Muscle layer of colon (tissue), 2 donors: Measurements from ENCODE around the gene IL12A.

Experiments used
- H3K27ac ChIP-seq: one replicate; pipeline ENCODE4 v1.7.0; 2013; ENCODE audit warnings: low read depth, mild to moderate bottlenecking, low read length, moderate library complexity
- H3K27me3 ChIP-seq, 2 donors: one replicate each; pipeline ENCODE4 v1.7.0; 2013; ENCODE audit warnings: low read length in 2 of 2, mild to moderate bottlenecking in 2 of 2; ENCODE audit not compliant: insufficient read depth in 2 of 2, control insufficient read depth in 1 of 2
- H3K36me3 ChIP-seq: one replicate; pipeline ENCODE4 v1.7.0; 2013; ENCODE audit warnings: mild to moderate bottlenecking, low read length; ENCODE audit not compliant: insufficient read depth
- H3K4me1 ChIP-seq: one replicate; pipeline ENCODE4 v1.7.0; 2013; ENCODE audit warnings: mild to moderate bottlenecking, low read length; ENCODE audit not compliant: insufficient read depth
- H3K4me3 ChIP-seq, 2 donors: one replicate each; pipeline ENCODE4 v1.7.0; 2013; ENCODE audit warnings: low read length in 2 of 2, low read depth in 1 of 2, mild to moderate bottlenecking in 1 of 2, moderate library complexity in 1 of 2
- H3K9ac ChIP-seq: one replicate; pipeline ENCODE4 v1.7.0; 2013; ENCODE audit warnings: low read length
- H3K9me3 ChIP-seq: one replicate; pipeline ENCODE4 v1.7.0; 2013; ENCODE audit warnings: mild to moderate bottlenecking, low read length
- donor health status: abdominal sarcoma.
- donor health status: Adenocarcinoma of cecum.

IL12A gene

GRCh38 chr3:159995091-159995490, 6.5 kb downstream of the IL12A start:
- H3K27me3 ChIP-seq = no peaks in the 10 kb centered on the region
- H3K27ac ChIP-seq = no peak overlapping the region
- H3K36me3 ChIP-seq = no peaks in the 10 kb centered on the region
- H3K4me3 ChIP-seq = no peak overlapping the region
- H3K9ac ChIP-seq = no peak overlapping the region
- H3K9me3 ChIP-seq = no peaks in the 10 kb centered on the region
- H3K4me1 ChIP-seq = peaks cover 5% of the 10 kb centered on the region

GRCh38 chr3:159996018-159996417, 7.4 kb downstream of the IL12A start:
- peaks cover 5% of the 10 kb centered on the region for H3K4me1 ChIP-seq
- no peak overlapping the region for H3K9ac ChIP-seq
- H3K9me3 ChIP-seq = no peaks in the 10 kb centered on the region
- H3K36me3 ChIP-seq = no peaks in the 10 kb centered on the region
- H3K4me3 ChIP-seq = no peak overlapping the region
- H3K27me3 ChIP-seq = no peaks in the 10 kb centered on the region
- no peak overlapping the region for H3K27ac ChIP-seq

DNA sequence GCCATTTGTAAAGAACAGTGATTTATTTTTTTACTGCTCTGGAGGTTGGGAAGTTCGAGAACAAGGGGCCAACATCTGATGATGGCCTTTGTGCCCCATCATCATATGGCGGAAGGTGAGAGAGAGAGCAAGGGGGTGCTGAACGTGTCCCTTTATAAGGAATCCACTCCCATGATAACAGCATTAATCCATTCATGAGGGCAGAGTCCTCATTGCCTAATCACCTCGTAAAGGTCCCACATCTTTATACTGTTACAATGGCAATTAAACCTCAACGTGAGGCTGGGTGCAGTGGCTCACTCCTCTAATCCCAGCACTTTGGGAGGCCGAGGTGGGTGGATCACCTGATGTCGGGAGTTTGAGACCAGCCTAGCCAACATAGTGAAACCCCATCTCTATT, 8.3 kb downstream of the IL12A start:
- no peaks in the 10 kb centered on the region for H3K9me3 ChIP-seq
- H3K4me1 ChIP-seq = peaks cover 5% of the 10 kb centered on the region

GRCh38 chr3:160001148-160001760, 12.6 kb downstream of the IL12A start:
- H3K4me3 ChIP-seq = no peak overlapping the region
- no peaks in the 10 kb centered on the region for H3K27me3 ChIP-seq
- no peaks in the 10 kb centered on the region for H3K4me1 ChIP-seq
- H3K36me3 ChIP-seq = no peaks in the 10 kb centered on the region
- H3K9ac ChIP-seq = no peak overlapping the region
- no peaks in the 10 kb centered on the region for H3K9me3 ChIP-seq
- no peak overlapping the region for H3K27ac ChIP-seq

More for the DNA sequence above, 8.3 kb downstream of the IL12A start:
- H3K36me3 ChIP-seq = no peaks in the 10 kb centered on the region
- no peak overlapping the region for H3K27ac ChIP-seq
- H3K9ac ChIP-seq = no peak overlapping the region
- no peak overlapping the region for H3K4me3 ChIP-seq
- no peaks in the 10 kb centered on the region for H3K27me3 ChIP-seq

- H3K36me3 ChIP-seq = no peaks in the 10 kb centered on the region
- no peaks in the 10 kb centered on the region for H3K4me1 ChIP-seq
- H3K9ac ChIP-seq = no peak overlapping the region
- H3K9me3 ChIP-seq = no peaks in the 10 kb centered on the region
- H3K27ac ChIP-seq = no peak overlapping the region
- H3K4me3 ChIP-seq = no peak overlapping the region
- H3K27me3 ChIP-seq = no peaks in the 10 kb centered on the region
These were observed 13.4 kb downstream of the IL12A start for GRCh38 chr3:160001850-160002623.

DNA sequence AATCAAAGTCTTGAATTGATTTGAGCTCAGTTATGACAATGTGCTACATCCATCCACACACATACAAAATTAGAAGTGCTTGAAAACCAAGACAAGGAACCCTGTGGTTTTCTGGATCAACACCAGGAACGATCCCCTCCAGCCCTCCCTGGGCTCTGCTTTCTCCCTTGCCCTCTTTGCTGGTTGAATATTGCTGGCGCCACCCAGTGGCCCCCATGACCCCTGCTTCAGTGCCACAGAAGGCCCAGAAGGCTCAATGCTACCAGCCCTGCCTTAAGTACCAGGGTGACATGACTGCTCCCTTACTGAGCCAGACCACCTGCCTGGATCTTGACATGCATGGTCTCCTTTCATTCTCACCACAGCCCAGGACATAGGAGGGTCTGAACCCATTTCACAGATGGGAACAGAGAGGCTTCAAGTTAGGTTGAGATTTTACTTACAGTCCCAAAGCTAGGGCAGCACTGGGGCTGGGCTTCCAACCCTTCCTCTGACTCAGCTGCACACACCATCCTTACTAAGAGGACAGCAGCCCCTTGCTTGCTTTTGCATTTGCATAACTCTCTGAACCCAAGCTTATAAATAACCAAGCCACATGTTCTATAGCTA, 15.0 kb downstream of the IL12A start:
- H3K9me3 ChIP-seq = no peaks in the 10 kb centered on the region
- no peaks in the 10 kb centered on the region for H3K4me1 ChIP-seq
- no peak overlapping the region for H3K27ac ChIP-seq
- H3K4me3 ChIP-seq = no peak overlapping the region
- H3K9ac ChIP-seq = no peak overlapping the region
- H3K27me3 ChIP-seq = no peaks in the 10 kb centered on the region
- no peaks in the 10 kb centered on the region for H3K36me3 ChIP-seq

DNA sequence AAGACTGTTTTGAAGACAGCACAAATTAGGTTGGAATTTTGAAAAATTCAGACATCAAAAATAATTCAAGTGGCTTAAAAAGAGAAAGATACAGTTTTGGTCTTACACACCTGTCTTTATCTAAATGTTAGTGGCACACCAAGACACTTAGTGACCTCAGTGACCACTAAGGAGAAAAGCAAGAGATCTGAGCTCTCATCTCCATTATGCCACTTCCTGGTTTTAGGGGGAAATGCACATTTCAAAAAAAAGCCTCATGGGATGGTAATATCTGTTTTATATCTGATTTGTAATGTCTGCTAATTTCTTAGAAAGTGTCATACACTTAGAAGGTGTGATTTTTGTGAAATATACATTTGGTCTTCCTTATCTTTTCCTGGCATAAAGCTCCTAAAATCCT, 16.4 kb downstream of the IL12A start:
- H3K9me3 ChIP-seq = no peaks in the 10 kb centered on the region
- H3K36me3 ChIP-seq = no peaks in the 10 kb centered on the region
- no peaks in the 10 kb centered on the region for H3K4me1 ChIP-seq
- H3K4me3 ChIP-seq = no peak overlapping the region
- no peak overlapping the region for H3K27ac ChIP-seq
- H3K27me3 ChIP-seq = no peaks in the 10 kb centered on the region
- H3K9ac ChIP-seq = no peak overlapping the region

GRCh38 chr3:160006282-160007163, 17.9 kb downstream of the IL12A start:
- no peak overlapping the region for H3K27ac ChIP-seq
- no peaks in the 10 kb centered on the region for H3K9me3 ChIP-seq
- no peak overlapping the region for H3K4me3 ChIP-seq
- no peaks in the 10 kb centered on the region for H3K4me1 ChIP-seq
- H3K27me3 ChIP-seq = no peaks in the 10 kb centered on the region
- H3K36me3 ChIP-seq = no peaks in the 10 kb centered on the region
- no peak overlapping the region for H3K9ac ChIP-seq

- H3K9ac ChIP-seq = no peak overlapping the region
- no peaks in the 10 kb centered on the region for H3K4me1 ChIP-seq
- no peaks in the 10 kb centered on the region for H3K36me3 ChIP-seq
- no peak overlapping the region for H3K27ac ChIP-seq
- H3K9me3 ChIP-seq = no peaks in the 10 kb centered on the region
- no peak overlapping the region for H3K4me3 ChIP-seq
- no peaks in the 10 kb centered on the region for H3K27me3 ChIP-seq
These were observed 20.3 kb downstream of the IL12A start for GRCh38 chr3:160008961-160009360.

- Histone ChIP-seq H3K9me3 (no peaks in the 10 kb centered on the region), H3K27me3 (no peaks in the 10 kb centered on the region), H3K9ac (no peak overlapping the region), H3K36me3 (no peaks in the 10 kb centered on the region), H3K27ac (no peak overlapping the region), H3K4me1 (no peaks in the 10 kb centered on the region), H3K4me3 (no peak overlapping the region)
These were observed 20.9 kb downstream of the IL12A start for GRCh38 chr3:160009525-160009924.

- H3K27me3 ChIP-seq = no peaks in the 10 kb centered on the region
- H3K9me3 ChIP-seq = no peaks in the 10 kb centered on the region
- no peaks in the 10 kb centered on the region for H3K36me3 ChIP-seq
- H3K4me1 ChIP-seq = no peaks in the 10 kb centered on the region
- H3K9ac ChIP-seq = no peak overlapping the region
- H3K4me3 ChIP-seq = no peak overlapping the region
- H3K27ac ChIP-seq = no peak overlapping the region
These were observed 21.9 kb downstream of the IL12A start for GRCh38 chr3:160010578-160010977.
